Rectal smooth muscle tissue (tissue), 1 donor: ENCODE results near the gene GMDS.

Source experiments
- H3K27ac ChIP-seq: one replicate; pipeline ENCODE4 v1.7.0; 2013; ENCODE audit warnings: low read depth, low read length, inconsistent platforms
- H3K27me3 ChIP-seq: one replicate; pipeline ENCODE4 v1.7.0; 2013; ENCODE audit warnings: low read length; ENCODE audit not compliant: control insufficient read depth, insufficient read depth
- H3K36me3 ChIP-seq: one replicate; pipeline ENCODE4 v1.7.0; 2013; ENCODE audit warnings: low read length; ENCODE audit not compliant: control insufficient read depth, insufficient read depth
- H3K4me1 ChIP-seq: one replicate; pipeline ENCODE4 v1.7.0; 2013; ENCODE audit warnings: low read length; ENCODE audit not compliant: control insufficient read depth, insufficient read depth
- H3K4me3 ChIP-seq: one replicate; pipeline ENCODE4 v1.7.0; 2013; ENCODE audit warnings: low read length
- H3K9ac ChIP-seq: one replicate; pipeline ENCODE4 v1.7.0; 2013; ENCODE audit warnings: low read length

GMDS gene

DNA sequence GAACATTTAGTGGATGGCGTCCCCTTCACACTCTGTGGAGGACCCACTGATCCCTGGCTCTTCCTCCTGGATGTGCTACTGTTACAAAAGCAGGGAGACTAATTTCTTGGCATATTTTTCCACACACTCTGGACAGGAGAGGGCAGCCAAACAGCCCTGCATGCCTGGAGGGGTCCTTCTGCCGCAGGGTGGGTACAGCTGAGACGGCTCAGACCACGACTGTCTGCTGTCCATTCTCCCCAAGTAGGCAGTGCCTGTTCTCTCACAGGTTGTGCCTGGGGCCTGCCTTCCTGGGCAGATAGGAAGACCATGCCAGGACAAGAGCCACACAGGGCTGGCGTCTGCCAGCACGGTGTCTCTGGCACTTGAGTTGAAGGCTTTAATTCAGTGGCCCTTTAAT is 375.6 kb downstream of the GMDS start:
- Histone ChIP-seq H3K27me3 (no peaks in the 10 kb centered on the region), H3K27ac (no peak overlapping the region), H3K4me3 (no peak overlapping the region), H3K9ac (no peak overlapping the region), H3K4me1 (peaks cover 3% of the 10 kb centered on the region), H3K36me3 (no peaks in the 10 kb centered on the region)

DNA sequence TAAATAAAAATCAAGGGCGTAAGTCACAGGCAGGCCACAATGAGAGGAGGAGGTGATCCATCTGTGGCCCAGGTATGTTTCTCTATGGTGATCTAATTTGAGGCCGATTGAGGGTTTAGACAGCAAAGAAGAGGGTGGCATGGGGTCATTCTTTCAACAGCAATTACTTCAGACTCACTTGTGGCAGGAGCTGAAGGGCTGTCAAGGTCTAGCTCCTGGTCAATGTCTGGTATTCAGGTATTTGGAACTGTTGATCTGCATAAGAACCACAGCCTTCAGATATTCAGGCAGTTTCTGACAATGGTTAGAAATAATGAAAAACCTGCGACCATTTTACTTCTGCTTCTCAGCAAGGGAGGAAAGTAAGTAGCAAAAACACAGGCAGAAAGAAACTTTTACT is 376.1 kb downstream of the GMDS start:
- Histone ChIP-seq H3K27me3 (no peaks in the 10 kb centered on the region), H3K4me3 (no peak overlapping the region), H3K36me3 (no peaks in the 10 kb centered on the region), H3K9ac (no peak overlapping the region), H3K27ac (no peak overlapping the region), H3K4me1 (peaks cover 3% of the 10 kb centered on the region)

DNA sequence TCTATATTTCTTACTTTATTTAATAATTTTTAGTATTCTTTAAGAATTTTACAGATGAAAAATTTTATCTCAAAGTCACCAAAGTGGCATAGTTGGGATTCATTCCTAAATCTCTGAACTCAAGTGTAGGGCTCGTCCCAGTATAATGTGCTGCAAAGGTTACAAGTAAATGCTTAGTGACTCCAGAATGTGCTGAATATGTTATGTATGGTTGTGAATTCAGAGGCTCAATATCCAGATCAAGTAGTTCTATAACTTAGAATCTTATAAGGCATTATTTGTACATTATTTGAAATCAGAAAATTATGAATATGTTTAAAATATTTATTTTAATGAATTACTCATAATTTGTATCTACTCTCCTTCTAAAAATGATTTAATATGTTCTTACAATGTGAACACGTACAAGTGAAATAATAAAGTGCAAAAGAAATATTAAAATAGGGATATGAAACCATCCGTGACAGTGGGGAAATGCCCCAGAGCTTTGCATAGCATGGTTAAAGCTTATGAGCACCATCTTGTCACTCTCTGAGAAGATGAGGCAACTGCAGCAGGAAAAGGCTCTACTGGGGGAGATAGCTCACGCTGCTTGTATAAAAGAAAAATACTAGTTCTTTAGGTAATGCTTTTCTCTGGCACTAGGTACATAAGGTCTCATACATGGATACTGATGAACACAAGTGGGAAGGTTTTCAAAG is 376.7 kb downstream of the GMDS start:
- no peak overlapping the region for H3K9ac ChIP-seq
- no peaks in the 10 kb centered on the region for H3K27me3 ChIP-seq
- no peaks in the 10 kb centered on the region for H3K36me3 ChIP-seq
- no peak overlapping the region for H3K27ac ChIP-seq
- H3K4me3 ChIP-seq: no peak overlapping the region
- peaks cover 3% of the 10 kb centered on the region for H3K4me1 ChIP-seq

DNA sequence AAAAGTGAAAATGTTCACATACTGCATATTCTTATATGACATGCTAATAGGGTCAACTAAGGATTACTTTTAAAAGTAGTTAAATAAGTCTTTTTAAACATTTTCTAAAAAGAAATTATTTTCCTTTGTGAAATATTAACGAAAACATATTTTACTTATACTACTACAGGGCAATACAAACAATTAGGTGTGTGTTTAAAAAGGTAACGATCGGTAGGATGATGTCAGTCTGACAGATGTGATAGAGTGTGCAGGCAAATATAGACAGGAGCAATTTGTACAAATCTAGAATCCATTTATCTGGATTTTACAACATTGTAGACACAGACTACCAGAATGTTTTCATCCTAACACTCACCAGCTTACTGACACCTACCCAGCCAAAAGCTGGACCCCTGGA is 378.2 kb downstream of the GMDS start:
- Histone ChIP-seq H3K27me3 (no peaks in the 10 kb centered on the region), H3K4me1 (peaks cover under 1% of the 10 kb centered on the region), H3K27ac (no peak overlapping the region), H3K36me3 (no peaks in the 10 kb centered on the region), H3K9ac (no peak overlapping the region), H3K4me3 (no peak overlapping the region)

DNA sequence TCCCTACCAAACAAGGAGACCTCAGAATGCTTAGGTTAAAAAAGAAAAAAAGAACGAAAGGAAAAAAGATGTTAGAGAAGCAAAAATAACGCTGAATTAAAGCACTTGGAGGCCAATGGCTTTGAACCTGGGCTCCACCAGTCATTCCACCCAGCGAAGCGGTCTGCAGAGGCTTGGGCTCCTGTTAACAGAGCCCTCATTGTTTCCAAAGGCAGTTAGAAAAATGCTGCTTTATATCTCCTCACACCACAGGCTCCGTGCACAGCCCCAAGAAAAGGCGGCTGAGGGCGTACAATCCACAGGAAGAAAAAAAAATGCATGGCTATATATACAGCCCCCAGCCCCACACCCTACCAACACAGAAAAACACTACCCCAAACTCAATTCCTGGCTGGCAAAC is 379.8 kb downstream of the GMDS start:
- Histone ChIP-seq H3K9ac (no peak overlapping the region), H3K36me3 (no peaks in the 10 kb centered on the region), H3K27me3 (no peaks in the 10 kb centered on the region), H3K27ac (no peak overlapping the region), H3K4me3 (no peak overlapping the region), H3K4me1 (no peaks in the 10 kb centered on the region)

DNA sequence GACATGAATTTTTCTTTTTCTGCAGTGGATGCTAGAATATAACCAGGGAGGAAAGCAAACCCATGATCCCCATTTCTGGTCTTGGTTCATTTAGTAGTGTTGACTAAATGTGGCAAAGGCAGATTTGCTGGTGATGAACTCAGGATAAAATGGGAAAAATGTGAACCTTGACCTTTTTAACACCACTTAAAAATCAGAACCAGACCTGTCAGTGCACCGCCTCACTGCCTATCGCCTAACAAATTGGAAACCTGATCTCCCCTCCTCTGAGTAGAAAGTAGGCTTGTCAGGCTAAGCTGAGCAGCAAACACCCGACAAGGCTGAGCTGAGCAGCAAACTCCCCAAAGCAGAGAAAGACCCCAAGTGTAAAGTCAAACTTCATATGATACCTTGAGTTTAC is 380.9 kb downstream of the GMDS start:
- H3K36me3 ChIP-seq: no peaks in the 10 kb centered on the region
- no peak overlapping the region for H3K4me3 ChIP-seq
- no peak overlapping the region for H3K27ac ChIP-seq
- no peaks in the 10 kb centered on the region for H3K27me3 ChIP-seq
- H3K9ac ChIP-seq: no peak overlapping the region
- H3K4me1 ChIP-seq: no peaks in the 10 kb centered on the region

DNA sequence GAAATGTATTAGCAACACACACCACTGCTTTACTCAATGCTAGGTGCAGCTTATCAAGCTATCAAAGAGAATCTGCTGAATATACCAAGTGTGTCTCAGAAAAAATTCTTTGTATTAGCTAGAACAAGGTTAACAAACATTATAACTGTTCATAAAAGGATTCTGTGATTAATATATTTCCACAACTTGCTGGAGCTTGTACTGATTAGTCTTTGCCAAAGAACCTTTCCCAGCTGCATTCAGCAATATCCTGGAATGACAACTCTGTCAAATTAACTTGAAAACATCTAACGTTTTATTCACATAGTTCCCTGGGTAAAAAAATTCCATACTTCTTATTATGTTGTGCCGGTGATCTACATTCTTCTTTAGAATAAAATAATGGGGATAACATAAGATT is 383.0 kb downstream of the GMDS start:
- Histone ChIP-seq H3K27ac (no peak overlapping the region), H3K36me3 (no peaks in the 10 kb centered on the region), H3K4me1 (no peaks in the 10 kb centered on the region), H3K27me3 (no peaks in the 10 kb centered on the region), H3K4me3 (no peak overlapping the region), H3K9ac (no peak overlapping the region)

DNA sequence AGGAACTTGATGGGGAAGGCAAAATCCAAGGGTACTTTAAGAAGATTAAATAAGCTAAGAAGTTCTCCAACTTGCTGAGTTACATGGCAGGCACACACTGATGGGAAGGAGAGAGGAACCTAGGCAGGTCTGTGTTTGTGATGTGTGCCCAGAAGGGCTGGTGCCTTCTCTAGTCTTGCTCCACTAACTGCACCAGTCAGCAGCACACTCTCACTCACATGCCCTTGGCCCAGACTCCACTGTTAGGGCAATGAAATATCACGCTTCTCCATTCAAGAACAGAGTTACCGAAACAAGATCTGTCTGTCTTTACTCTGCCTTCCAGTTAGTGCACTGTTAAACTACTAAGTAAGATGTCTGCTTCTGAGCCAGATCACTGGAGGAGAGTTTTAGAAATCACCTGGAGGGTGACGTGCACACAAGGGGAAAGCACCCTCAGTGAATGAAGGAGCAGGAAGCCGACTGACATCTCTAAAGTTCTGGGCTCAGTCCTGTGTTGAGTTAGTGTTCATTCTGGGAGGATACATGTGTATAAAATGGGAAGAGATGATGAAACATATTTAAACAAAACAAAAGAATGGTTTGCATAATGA is 384.6 kb downstream of the GMDS start:
- Histone ChIP-seq H3K27ac (no peak overlapping the region), H3K4me3 (no peak overlapping the region), H3K27me3 (no peaks in the 10 kb centered on the region)

DNA sequence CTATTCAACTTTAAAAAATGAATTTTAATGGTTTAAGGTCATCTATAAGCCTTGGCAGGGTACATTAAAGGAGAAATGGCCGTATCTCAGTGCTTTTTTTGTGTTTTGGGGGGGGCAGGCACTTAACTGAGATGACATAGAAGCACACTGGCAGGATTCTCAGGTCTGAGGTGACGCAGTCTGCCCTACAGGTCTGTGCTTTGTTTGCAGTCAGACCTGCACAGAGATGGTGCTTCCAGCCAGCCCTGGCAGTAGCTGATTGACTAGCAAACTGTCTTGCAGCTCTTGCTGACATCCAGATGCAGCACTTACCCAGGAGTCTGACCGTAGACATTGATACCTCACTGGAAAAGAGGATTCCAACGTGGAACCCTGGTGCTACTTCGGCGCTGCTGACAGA is 386.5 kb downstream of the GMDS start:
- Histone ChIP-seq H3K4me3 (no peak overlapping the region), H3K4me1 (no peaks in the 10 kb centered on the region), H3K36me3 (no peaks in the 10 kb centered on the region), H3K27ac (no peak overlapping the region), H3K27me3 (no peaks in the 10 kb centered on the region), H3K9ac (no peak overlapping the region)

More for the DNA sequence above, 384.6 kb downstream of the GMDS start:
- Histone ChIP-seq H3K36me3 (no peaks in the 10 kb centered on the region), H3K9ac (no peak overlapping the region), H3K4me1 (no peaks in the 10 kb centered on the region)

DNA sequence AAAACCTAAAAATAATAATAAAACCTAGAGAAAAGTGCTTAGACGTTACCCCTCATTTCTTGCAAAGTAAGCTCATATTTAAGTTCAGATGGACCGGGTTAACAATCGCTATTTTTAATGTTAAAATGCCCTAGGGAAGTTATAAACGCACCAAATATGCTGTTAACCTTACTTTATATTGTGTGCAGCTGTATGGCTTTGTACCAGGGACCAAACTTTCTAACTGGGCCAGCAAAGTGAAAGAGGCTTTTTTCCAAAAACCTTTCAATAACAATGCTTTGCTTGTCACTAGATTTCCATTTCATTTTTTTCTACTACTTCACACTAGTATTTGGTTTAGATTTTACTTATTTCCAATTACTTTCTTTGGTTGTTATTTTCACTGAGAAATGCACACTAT is 387.2 kb downstream of the GMDS start:
- no peaks in the 10 kb centered on the region for H3K27me3 ChIP-seq
- no peak overlapping the region for H3K27ac ChIP-seq
- no peaks in the 10 kb centered on the region for H3K36me3 ChIP-seq
- no peak overlapping the region for H3K4me3 ChIP-seq
- H3K4me1 ChIP-seq: no peaks in the 10 kb centered on the region
- no peak overlapping the region for H3K9ac ChIP-seq

DNA sequence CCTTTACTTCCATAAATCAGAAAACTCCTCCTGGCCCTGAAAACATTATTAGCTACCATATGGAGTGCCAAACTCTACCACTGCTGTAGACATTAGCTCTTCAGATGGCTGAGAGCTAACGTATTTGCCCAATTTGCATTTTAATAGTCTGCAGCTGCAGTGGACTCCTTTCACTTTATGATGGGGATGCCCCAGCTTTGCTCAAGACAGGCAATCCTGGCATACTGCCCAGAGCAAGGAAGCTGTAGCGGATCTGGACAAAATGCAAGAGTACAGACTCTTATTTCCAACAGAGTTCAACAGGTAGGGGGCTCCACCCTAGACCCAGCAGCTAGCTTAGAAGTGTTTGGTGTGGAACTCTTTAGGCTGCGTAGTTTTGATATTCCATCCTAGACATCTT is 389.0 kb downstream of the GMDS start:
- Histone ChIP-seq H3K27me3 (no peaks in the 10 kb centered on the region), H3K4me1 (no peaks in the 10 kb centered on the region), H3K9ac (no peak overlapping the region), H3K4me3 (no peak overlapping the region), H3K27ac (no peak overlapping the region), H3K36me3 (no peaks in the 10 kb centered on the region)

DNA sequence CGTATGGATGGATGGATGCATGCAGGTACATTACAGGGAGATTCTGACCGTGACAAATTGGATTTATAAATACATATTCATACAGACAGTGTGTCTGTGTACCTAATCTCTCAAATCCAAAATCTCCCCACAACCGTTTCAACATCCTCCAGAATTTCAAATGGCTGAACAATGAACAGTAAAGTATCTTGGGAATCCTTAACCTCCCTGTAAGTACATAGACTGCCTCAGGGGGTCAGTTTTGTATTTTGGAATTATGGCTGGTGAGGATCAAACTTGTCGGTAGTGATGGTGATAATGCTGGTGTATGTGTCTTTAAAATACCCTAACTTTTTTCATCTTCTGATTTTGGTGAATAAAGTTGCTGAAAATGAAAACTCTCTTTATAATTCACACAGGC is 389.5 kb downstream of the GMDS start:
- H3K27me3 ChIP-seq: no peaks in the 10 kb centered on the region
- no peak overlapping the region for H3K27ac ChIP-seq
- no peak overlapping the region for H3K4me3 ChIP-seq
- no peak overlapping the region for H3K9ac ChIP-seq
- no peaks in the 10 kb centered on the region for H3K36me3 ChIP-seq
- H3K4me1 ChIP-seq: no peaks in the 10 kb centered on the region

DNA sequence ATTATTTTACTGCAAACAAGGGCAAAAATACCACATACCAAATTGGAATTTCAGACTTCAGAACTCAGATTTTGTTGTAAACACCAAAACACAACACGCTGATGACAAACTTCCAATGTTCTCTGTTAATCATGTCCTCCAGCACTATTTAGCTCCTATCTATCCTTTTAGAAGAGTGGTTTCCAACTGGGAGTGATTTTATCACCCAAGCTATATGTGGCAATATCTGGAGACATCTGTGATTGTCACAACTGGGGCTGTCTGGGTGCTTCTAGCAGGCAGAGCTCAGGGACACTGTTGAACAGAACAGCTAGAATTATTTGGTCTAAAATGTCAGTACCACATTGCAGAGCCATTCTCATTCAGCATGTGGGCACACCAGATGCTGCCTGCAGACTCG is 391.1 kb downstream of the GMDS start:
- Histone ChIP-seq H3K27me3 (no peaks in the 10 kb centered on the region), H3K9ac (no peak overlapping the region), H3K4me3 (no peak overlapping the region), H3K27ac (no peak overlapping the region), H3K4me1 (no peaks in the 10 kb centered on the region), H3K36me3 (no peaks in the 10 kb centered on the region)
